Retina (tissue), 1 donor: Measurements from ENCODE around the gene ITPR3.
A peak's percentile ranks its signal among the peaks of the same experiment; 100 is the strongest.

ENCODE experiments used
- DNase-seq: peaks from one replicate; pipeline ENCODE4 v3.0.0-alpha.2; 2016

Gene ITPR3

DNA sequence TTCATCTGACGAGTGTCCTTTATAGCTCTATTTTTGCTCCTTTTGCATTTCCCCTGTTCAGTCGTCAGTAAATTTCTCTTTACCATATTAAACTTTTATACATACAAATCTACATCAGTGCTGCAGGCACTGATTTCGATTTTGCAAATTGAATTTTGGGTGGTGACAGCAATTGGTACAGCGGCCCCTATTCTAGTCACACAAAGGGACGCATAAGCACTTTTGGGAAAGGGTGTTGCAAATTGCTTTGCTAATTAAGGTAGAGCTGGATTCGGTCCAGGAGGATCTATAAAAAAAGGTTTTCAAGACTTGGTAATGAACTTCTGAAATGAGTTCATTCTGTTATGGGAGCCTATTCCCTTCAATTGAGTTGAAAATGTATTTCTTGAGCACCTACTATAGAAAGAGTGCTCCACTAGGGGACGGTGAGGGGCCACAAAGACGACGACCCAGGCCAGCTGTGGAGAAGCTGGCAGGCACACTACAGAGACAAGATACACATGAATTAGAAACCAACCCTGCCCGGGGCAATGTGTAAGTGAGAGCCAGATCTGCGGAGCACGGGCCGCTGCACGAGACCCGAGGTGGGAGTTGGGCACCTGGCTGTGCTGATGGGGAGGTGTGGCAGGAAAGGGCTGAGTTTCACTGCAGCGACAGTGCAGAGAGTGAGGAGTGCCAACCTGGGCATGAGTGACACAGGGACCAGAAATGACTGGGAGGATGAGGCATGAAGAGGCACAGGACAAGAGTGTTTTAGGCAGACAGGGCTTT, 85.0 kb downstream of the ITPR3 start:
- no peak for DNase-seq

DNA sequence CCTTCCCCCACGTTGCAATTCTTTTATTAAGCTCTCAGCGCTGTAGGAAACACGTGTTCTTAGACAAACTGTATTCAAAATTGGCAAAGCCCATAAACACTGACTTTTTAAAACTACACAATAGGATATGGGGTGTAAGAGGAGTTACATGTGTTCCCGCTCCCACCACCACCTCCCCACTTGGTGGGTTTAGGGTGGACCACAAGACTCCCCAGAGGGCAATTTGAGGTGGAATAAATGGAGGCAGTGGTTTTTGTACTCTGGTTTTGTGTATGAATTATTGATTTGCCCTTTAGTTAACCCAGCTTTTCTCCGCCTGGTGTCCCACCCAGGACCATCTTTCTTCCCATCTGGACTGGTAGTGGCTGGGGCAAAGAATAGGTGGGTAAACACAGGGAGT, 86.6 kb downstream of the ITPR3 start:
- no peak for DNase-seq

DNA sequence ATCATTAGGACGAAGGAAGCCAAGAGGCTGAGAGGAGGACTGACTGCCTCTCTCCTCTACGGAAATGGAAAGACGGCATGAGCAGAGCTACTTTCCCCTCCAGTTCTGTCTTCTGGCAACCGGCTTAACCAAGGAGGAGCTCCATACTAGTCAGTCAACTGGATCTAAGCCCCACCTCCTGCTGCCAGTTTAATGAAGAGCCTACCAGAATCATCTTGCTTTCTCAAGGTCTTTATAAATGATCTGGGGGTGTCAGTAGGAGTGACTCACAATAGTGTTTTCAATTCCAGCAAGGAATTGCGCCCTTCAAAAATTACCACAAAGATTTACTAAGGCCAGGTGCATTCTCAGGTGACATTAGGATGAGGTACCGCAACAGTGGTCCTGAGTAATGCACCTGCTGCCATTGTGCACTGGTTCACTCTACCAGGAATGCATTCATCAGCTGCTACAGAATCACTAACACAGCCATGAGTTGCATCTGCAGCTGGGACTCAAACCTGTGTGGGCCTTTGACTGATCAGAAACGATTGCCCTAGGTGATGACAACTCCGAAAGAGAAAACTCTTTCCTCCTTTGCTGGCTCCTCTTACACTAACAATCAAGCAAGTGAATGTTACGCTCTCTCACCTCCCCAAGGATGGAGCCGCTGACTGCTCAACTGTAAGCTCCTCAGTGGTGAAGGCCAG, 87.5 kb downstream of the ITPR3 start:
- DNase-seq: no peak

DNA sequence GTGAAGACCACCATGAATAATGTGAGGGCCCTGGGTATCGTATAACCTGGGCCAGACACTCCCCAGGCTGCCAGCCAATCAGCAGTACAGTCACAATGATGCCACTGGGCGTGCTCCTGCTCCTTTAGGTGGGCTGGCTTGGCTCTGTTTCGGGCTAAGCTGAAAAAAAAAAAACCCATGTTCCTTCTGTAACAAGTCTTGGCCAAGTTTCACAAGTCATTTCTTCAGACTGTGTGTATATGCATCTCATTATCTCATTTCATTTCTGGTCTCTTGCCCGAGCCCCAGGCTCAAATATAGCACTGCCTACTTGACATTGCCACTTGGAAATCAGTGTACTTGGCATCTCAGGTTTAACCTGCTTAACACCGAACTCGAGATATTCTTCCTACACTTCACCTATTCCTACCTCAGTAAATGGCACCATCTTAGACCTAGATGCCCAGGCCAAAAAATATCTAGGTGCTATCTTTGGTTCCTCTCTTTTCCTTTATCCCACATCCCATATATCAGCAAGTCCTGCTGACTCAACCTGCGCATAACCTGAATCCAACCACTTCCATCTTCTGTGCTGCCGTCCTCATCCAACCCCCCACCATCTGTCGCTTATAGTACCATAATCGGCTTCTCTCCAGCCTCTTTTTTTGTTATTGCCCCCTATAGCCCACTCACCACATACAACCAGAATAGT, 88.6 kb downstream of the ITPR3 start:
- DNase-seq: no peak

DNA sequence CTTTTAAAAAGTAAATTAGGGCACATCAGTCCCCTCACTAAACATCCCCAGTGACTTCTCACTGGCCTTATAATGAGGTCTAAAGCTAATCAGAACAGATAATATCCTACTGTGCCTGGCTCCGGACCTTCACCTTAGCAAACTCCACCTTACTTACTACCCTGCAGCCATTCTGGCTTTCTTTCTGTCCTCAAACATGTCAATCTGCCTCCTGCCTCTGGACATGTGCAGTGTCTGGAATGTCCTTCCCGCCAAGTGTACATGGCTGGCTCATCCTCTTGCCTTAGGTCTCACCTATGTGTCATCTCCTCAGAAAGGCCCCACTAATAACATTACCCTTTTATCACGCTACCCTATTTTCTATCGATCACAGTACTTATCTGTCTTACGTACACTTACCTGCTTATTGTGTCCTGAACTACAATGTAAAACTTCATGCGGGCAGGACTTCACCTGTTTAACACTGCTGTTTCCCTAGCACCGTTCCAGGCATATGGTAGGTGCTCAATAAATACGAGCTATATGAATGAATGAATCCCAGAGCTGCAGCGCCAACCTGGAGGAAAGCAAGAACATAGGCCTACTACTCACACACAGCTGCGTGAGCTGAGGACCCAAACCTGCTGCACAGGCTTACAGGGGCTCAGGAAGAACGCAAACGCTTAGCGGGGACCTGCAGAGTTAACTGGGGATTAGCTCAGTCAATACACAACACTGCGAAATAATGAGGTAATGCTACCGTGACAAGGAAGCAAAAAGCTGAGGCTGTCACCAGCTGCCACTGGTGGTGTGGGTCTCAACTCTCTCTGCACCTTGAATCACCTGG, 89.4 kb downstream of the ITPR3 start:
- DNase-seq: no peak

DNA sequence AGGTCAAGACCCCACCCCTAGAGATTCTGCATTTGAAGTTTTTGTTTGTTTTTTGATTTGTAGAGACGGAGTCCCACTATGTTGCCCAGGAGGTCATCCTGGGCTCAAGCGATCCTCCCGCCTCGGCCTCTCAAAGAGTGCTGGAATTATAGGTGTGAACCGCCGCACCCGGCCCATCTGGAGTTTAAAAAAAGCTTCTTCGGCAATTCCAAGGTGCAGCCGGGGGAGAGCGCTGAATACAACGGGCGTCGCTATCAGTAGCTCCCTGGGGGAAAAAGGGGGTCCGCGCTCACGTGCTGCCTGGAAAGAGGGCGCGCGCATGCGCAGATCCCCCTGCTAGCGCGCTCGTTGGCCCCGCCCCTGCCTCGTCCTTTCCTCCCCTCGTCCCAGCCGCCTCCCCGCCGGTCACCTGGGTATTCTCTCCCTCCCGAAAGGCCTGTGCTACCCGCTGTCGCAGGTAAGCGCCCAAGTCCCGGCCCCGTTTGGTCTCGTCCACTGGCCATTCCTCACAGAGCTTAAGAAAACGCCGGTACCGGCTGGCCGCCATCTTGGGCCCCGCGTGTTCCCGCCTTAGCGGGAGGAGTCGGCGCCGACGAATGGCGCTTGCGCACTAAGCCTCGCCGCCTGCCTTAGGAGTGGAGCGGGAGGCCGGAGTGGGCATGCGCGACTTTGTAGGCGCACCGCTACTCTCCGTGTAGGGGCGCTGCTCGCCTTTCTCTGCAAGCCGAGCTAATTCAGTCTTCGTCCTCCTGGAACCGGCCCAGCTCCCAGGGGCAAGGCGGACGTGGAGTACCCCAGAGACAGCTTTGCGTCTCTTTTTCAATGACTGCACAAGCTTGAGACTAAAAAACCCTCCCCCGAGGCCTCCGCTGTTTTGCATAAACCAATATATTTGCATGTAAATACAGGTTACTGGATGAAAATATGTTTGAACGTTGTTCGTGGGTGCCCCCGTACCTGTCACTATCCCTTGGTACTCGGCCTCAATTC, 90.3 kb downstream of the ITPR3 start, which contains the start of gene UQCC2:
Gene UQCC2 (minus strand): TSS at position 561 of the 990 bp plus-strand sequence. CDS start 14 bp downstream, at position 547.
- peak; percentile 99 for DNase-seq

DNA sequence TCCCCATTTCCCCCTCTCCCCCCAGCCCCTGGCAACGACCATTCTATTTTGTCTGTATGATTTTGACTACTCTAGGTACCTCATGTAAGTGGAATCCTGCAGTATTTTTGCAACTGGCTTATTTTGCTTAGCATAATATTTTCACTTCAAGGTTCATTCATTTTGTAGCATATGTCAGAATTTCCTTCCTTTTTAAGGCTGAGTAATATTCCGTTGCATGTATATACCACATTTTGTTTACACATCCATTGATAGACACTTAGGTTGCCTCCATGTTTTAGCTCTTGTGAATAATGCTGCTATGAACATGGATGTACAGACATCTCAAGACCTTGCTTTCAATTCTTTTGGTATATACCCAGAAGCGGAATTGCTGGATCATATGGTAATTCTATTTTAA, 91.8 kb downstream of the ITPR3 start:
- DNase-seq: no peak

DNA sequence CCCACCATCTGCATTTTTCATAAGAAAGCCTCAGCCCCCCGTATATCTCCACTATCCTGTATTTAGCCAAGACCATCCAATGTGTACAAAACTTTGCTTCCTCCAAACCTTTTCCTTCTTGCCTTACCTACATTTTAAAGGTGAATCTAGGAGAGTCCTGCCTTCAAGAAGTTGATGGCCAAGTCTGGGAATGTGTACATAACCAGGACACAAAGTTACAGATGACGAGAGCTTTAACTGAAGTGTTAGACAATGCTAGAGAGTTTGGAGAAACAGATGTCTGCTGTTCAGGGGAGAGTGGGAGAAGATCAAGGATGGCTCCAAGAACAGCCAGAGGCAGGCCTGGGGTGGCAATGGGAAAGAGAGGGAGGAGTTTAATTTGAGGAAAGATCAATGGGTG, 92.7 kb downstream of the ITPR3 start:
- DNase-seq: no peak

DNA sequence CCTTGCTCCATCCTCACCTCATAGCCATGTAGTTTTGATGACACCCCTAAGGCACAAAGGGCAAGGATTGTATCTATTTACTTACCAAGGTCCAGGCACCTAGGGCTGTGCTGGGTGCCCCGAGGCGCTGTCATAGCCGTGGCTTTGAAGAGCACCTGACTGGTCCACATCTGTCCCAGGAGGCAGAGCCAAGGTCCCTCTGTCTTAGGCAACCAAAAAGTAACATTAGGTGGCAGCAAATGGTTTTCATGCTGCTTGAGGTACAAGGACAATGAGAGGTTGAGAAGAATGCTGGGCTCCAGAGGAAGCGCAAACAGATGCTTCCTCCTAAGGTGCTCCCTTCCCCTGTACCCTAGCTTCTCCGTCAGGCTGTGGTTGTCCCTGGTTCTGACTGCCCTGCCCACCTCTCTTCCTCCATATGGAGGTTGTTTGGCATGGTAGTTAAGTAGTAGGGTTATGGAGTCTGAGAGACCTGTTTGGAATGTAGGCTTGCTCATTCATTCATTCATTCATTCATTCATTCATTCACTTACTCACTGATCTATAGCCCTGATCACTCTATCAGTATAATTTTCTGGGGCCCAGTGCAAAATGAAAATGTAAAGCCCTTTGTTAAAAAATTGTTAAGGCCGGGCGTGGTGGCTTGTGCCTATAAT, 93.4 kb downstream of the ITPR3 start:
- DNase-seq: no peak

DNA sequence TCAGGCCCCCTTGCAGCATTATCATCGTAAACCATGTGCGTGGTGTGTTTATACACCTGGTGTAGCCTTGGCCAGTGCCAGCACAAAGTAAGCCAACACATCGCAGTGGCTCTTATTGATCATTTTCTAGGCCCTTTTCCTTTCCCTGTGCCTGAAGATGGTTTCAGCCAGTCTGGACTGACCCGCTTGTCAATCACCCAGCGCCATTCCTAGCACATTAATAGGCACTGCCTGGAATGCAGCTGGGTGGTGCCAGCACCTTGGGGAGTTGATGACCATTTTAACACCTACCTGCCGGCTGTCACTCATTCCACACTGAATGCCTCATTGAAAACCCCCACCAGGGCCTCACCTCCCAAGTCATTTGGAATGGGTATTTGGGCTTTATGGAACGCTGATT, 95.3 kb downstream of the ITPR3 start:
- no peak for DNase-seq

DNA sequence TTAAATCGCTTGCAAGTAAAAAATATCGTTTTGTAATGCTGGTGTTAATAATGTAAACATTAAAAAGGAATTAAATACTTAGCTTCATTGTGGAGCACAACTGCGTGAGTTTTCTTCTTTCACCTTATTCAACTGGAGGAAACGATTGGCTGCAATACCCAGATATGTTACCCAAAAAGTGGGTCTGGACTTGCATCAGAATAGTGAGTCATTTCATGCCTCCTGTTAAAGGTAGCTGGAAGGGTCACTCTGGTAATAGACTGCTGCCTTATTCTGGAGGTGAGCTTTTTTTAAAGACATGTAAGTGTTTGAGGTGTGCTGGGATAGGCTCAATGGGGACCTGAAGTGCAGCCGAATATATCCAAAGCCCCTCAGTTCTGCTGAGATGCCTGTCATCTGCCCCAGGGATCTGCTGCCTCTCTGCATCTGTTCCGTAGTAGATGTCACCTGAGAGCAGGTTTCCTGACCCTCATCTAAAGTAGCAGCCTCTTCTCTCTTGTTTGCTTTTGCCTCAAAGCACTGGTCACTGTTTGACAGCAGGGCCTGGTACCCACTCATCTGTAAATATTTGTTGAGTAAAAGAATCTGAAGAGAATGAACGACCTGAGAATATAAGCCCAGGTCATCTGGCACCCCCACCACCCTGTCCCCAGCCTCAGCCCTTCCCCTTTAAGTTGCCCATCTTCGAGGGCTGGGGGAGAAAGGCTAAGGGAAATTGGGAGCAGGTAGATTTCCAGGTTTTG, 95.9 kb downstream of the ITPR3 start:
- no peak for DNase-seq

DNA sequence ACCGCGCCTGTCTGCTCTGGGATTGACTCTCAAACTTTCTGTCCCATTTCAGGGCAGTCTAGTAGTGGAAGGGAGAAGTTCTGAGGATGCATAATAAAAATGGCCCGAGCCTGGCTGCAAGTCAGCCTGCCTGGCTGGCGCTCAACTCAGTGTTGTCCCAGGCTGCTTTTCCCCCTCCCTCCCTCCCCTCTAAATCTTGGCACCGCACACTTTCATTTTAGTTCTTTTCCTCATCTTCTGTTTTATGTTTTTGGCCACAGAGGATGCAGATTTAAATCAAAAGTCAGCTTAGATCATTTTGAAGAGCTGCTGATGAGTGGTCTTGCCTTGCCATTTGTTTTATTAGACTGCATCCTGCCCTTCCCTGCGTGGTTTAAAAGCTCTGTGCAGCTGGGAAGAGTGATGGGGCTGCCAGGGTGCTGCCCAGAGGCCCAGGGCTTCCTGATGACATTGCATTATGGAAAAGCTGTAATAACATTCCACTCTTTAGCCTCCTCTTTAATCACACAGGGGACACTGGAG, 96.9 kb downstream of the ITPR3 start:
- DNase-seq: no peak

DNA sequence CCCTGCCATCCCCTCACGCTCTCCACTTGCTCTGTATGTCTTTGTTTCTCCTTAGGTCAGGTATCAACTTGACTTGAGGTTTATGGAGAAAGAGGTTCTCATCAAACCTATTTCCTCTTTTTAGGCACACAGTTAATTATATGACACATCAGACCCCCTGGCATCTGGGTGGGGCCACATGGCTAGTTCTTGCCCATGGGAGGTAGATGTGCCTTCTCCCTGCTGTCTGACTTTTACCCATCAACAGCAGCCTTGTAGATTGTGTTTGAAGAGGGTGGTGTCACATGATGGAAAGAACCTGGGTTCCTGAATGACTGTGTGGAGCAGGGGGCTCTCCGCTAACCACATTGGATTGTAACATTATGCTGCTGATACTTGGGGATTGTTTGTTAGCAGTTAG, 97.6 kb downstream of the ITPR3 start:
- no peak for DNase-seq

DNA sequence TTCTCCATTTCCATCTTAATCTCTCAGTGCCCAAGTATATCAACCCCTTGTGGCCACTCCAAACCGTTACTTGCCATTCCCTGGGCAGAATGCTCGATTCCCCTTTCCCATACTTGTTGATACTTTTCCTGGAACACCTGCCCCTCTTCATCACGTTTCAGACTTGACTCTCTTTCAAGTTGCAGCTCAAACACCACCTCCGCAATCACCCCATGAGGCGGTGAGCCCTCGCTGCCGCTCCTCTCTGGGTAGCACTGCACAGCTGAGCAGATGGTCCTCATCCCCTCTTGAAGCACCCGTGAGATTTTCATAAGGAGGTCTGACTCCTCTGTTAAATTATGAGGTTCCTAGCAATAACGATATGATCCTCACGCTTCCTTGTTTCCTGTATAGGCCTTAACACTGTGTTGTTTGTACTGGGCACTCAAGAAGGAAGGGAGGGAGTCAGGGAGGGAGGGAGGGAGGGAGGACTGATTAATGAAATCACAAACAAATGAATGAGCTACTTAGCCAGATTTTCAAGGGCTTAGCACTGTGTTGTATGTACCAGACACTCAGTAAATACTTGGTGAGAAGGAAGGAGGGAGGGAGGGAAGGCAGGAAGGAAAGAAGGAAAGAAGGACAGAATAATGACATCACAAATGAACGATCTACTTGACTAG, 98.3 kb downstream of the ITPR3 start:
- no peak for DNase-seq

DNA sequence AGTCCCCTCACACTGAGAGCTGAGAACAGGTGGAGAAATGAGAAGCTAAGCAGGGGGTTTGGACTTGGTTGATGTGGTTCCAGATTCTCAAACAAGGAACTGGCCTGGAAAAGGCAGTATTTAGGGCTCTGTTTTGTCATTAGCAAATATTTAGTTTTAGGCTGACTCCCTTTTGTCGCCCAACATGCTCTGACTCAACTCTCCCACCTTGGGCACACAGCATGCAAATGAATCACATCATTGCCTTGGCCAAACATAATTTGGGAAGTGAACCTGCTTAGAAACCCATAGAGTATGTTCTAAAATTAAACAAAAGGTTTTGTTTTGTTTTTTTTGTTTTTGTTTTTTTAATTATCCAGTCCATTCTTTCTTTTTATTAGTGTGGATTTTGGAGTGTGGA, 99.9 kb downstream of the ITPR3 start:
- DNase-seq: no peak

DNA sequence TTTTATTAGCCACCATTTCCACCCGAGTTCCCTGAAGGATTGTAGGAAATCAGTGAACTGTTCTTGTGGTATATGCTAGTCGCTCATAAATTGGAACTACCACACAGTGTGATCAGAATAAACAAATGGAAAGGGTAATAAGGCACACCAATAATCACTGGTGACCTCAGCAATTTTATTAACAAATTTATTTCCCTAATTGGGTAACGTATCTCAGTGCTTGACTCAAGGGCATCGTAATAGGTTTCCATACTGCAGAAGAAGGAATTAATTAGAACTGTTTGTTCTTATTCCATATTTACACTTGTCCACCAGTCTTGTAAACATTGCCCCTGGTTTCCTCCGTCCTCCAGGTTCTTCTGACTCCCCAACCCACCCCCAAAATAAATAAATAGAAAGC, 100.4 kb downstream of the ITPR3 start:
- no peak for DNase-seq

DNA sequence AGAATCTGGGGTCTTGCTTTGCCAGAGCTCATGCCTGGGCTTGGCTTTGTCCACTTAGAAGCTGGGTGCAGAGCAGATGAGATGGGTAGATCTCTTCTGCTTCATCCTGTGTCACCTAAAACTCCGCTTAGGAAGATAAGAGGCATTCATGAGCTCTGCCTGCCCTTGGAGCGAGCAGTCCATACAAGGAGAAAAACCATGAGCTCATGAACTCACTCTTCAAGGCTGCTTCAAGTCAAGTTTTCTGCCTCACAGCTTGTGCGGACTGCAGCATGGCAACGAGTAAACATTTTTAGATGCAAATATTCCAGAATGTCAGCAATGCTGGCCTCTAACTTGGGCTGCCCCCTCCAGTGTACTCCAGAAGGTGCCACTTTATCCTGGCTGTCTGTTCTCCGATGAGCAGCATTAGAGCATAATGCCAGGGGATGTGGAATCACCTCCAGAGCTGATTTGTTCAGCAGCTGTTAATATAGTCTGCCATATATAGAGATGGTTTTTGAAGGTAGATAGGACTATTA, 101.0 kb downstream of the ITPR3 start:
- DNase-seq: no peak

DNA sequence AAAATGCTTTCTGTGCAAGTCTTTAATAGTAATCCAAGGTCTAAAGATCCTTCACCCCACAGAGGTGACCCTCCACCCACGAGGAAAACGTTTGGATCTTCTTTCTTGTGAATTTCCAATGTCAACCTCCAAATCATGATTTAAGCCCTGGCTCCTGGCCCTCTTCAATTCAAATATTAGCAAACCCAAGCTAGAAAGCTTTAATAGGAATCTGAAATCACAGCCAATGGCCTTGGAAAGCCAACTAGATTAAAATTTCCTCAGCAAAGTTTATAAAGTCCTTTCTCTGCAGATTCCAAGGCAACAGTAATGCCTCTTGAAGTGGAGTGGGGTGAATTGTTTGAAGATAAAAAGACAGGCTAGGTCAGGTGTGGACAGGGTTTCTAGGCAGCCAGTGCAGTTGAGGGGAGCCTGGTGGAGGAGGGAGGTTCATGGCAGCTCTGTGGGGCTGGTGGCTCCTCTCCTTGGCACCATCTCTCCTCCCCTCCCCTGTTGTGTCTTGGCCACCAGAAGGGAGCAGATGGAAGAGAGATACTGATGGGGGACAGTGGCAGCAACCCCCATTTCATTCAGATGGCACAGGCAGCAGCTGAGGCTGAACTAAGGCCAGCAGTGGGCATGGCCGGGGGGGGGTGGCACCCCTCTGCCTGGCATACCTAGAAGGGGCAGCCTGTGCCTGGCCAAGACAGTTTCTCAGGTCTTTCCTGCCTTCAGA, 102.4 kb downstream of the ITPR3 start:
- DNase-seq: no peak
